GM19238 (cell line): Measurements from ENCODE around the gene SLC1A7.

Experiments
- DNase-seq: peaks from one replicate; pipeline ENCODE4 v3.0.0; 2011; ENCODE audit warnings: low spot score; ENCODE audit not compliant: insufficient read length

Gene SLC1A7

DNA sequence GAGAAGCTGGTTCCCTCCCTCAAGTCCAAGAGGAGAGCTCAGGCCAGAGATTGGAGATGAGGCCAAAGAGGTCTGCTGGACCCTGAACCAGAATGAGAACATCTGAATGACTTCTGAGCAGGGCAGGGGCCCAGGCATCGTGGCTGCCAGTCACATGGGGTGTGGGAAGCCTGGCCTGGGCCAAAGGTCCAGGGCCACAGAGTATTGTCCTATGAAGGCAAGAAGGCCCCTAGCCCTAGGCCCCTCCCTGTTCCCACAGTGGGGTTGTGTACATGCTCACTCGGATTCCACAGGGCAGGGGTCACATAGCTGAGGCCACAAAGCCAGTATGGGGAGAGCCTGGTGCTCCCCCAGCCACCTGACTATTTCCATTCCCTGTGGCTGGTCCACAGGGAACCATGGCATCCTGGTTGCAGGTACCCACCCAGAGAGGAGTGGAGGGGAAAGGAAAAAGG, 18.5 kb upstream of the SLC1A7 start:
- DNase-seq: no peak

DNA sequence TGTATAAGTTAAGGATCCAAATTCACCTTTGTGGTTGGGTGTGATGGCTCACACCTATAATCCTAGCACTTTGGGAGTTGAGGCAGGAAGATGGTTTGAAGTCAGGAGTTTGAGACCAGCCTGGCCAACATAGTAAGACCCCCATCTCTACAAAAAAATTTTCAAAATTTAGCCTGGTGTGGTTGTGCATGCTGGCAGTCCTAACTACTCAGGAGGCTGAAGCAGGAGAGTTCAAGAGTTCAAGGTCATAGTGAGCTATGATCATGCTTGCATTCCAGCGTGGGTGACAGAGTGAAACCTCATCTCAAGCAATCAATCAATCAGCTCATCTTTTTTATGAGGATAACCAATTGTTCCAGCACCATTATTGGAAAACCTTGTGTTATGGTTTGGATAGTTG, 16.5 kb upstream of the SLC1A7 start:
- DNase-seq: no peak

- no peak for DNase-seq
Observed at GRCh38 chr1:53156783-53157182, 14.3 kb upstream of the SLC1A7 start.

DNA sequence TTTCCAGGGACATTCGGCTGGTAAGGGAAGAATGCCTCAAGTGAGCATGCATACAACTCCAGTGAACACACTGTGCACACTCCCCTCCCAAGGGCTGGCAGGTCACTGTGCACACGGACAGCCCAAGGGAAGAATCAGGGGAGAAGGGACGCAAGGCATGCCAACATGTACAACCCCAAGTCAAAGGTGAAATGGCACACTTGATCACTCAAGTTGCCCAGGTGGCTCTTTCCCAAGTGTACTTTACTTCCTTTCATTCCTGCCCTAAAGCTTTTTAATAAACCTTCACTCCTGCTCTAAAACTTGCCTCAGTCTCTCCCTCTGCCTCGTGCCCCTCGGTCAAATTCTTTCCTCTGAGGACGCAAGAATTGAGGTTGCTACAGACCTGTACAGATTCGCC, 13.5 kb upstream of the SLC1A7 start:
- no peak for DNase-seq

DNA sequence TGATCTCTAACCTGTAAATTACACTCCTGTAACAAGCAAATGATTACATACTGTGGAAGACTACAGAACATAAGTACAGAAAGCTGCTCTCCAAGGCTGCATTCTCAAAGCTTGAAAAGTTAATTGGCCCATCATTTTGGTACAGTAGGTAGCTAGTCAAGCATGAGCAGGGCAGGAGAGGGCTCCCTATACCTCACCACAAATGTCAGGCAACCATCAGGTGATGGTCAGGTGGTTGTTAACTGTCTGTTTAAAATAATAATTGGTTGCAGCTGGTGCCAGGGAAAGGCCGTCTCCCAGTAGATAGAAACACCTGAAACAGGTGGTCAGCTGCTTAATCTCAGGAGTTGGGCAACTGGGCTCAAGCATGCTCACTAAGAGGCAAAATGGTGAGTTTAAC, 13.1 kb upstream of the SLC1A7 start:
- no peak for DNase-seq

- no peak for DNase-seq
Observed at GRCh38 chr1:53154859-53155438, 12.5 kb upstream of the SLC1A7 start.

GRCh38 chr1:53153752-53154151, 11.3 kb upstream of the SLC1A7 start:
- no peak for DNase-seq

GRCh38 chr1:53148123-53148522, 5.7 kb upstream of the SLC1A7 start:
- DNase-seq: no peak

GRCh38 chr1:53147174-53147573, 4.7 kb upstream of the SLC1A7 start:
- no peak for DNase-seq

DNA sequence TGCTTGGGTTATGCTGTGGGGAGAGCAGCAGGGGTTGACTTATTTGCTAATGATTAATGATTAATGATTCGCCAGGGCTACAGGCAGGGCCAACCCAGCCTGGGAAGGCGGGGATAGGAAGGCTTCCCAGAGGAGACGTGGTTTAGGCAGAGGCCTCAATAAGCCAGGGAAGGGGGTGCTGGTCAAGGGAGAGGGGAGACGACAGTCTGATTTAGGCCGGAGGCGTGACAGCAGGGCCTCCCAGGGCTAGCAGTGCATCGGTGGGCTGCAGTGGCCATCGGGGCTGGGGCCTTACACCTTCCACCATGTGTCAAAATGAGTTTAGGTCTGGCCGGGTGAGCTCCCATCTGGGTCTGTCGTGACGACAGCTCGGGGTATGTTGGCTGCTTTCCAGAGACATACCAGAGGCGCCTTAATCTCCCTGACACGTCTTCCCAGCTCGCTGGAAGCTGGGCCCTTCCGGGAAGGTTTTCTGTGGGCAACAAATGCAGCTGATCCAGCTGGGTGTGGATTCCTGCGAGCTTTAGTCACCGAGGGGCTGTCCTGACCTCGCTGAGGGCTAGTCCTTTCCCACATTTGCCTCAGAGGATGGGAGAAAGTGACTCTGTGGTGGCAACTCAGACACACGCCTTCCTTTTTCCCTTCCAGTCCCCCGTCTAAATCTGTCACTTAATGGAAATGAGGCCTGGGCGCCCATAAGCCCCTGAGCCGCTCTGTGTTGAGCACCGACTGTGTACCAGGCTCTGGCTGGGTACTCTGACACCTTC, 3.7 kb upstream of the SLC1A7 start:
- DNase-seq: no peak

GRCh38 chr1:53145619-53145941, 3.1 kb upstream of the SLC1A7 start:
- DNase-seq: no peak

DNA sequence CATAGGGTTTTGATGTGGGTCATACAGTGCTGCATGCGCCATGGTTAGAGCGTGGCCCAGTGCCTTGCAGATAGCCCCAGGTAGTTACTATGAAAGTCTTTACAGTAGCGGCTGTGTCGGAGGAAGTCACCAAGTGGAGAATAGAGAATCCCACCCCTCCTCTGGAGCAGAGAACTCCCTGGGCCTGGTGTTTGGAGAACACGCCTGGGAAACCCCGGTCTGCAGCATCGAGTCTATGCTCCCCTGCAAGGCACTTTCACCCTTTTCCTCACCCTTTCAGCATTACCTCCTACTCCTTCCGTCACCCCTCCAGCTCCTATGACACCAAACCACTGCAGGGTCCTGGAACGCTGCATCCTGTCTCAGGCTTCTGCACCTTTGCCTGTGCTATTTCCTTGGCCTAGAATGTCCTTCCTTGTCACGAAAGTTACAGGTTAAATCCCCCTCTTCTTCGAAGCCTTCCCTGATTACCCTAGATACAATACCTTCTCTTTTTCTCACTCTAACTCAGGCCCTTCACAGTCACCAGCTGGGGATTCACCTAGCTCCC, 2.7 kb upstream of the SLC1A7 start:
- DNase-seq: no peak

DNA sequence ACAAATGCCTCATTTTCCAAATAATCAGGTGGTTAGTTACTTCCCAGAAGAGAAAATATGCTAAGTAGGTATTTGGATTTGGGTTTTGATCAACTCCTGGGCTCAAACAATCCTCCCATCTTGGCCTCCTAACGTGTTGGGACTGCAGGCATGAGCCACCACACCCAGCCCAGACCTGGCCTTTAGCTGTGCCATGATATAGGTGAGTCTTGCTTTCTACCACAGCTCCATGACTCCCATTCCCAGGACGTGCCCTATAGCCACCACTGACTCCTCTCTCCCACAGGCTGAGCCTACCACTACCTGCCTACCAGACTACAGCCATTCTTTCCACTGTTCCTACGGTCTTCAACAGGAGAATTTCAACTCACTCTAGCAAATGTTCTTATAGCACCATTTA, 1.8 kb upstream of the SLC1A7 start:
- no peak for DNase-seq

DNA sequence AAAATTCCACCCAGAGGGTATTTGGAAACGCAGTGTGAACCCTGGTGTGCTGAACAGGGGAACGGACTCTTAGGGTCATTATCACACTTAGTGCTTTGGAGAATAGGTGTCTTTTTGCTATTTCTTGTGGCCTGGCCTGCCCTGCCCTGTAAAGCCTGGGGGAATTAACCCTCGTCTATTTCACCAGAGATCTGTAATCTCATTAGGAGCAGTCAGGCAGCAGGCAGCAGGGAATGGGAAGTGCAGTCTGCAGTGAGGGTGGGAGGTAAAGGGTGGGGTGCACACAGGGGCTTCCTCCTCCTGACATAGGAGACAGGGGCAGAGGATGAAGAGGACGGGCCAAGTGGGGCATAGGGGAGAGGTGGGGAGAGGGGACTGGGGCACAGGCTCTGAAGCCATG, 1.1 kb upstream of the SLC1A7 start:
- DNase-seq: no peak

DNA sequence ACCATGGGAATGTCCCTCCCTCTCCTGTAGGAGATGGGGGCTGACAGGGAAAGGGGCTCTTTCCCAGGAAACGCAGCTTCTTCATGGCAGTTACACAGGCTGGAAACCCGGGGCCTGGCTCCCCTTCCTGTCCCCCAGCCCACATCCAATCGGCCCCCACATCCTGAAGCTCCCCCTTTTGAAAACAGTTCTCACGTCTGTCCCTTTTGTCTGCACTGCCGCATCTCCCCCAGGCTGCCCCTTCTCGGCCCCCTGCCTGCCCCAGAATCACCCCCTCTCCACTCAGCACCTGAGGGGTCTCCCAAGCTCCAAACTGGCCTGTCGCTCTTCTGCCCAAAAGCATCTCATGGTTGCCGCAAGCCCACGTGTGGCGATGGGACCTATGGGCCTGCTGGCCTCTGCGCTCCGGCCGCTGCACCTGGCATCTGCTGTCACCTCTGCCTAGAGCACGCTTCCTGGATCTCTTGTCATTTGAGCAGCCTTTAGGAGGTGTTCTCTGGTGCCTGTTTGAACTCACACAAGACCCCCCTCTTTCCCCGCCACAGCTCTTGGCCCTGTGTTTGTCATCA, 867 bp downstream of the SLC1A7 start:
- no peak for DNase-seq

DNA sequence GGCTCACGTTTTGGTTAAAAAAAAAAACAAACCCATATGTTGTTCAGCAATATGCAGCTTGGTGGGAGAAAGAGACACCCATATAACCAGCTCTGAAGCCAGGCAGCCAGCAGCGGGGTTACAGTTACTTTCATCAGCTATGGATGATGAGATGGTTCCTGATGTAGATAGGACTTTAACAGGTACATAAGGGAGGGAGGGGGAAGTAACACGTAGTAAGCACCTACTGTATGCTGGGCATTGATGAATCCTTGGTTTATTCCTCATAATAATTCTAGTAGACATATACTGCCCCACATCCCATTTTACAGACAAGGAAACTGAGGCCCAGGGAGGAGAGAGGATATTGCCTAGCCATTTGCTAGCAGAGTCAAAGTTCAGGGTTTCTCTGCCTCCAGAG, 2.0 kb downstream of the SLC1A7 start:
- no peak for DNase-seq

DNA sequence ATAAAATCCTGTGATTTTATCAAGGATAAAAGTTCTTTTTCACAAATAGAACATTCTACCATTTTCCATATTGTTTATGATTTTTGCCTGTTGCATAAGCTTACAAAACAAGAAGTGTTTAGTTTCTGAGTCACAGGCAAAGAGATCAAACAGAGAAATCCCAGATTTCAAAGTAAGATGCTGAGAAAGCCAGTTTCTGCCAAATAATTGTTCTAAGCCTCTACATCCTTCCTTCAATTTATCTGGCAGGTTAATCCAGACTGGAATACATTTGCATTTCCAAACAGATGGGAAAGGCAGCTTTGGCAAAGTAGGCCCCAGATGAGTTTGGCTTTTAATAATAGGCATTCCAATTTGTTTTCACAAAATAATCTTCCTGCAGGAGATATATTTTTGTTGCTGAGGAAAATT, 2.5 kb downstream of the SLC1A7 start:
- DNase-seq: no peak

DNA sequence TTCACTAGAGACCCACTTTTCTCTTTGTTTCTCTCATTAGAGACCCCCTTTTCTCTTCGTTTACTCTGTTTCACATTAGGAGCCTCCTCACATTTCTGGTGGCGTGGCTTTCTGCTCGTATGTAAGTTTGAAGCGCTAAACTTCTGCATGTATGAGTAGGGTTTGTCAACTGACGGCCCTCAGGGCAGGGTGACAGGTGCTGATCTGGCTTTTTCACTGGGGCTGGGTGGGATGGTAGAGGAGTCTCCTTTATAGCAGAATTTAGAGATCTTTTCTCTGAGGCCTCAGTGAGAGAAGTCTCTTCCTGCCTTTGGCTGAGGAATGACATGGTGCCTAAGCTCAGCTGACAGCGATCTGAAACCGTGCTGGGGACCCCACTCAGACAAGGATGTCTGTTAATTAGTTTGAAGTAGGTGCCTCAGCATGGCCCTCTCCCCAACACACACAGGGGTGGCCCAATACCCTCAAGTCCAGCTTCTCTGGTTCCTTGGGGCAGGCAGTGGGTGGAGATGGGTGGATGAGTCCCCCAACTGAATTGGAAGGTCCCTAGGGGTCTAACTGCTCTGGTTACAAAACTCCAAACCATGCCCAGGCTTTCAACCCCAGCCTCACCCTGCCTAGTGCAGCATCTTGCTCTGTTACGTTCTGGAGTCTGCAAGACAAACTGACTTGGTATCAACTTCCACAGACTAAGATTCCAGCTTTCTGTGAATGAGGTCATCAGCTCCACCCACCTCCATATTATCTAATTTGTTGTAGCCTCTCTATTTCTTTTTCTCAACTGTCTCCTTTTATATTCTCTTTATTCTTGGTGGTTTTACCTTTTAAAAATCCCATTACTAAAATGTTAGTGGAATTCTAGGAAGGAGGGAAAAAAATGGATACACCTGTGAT, 3.2 kb downstream of the SLC1A7 start:
- no peak for DNase-seq

- no peak for DNase-seq
Observed at GRCh38 chr1:53137729-53138128, 4.7 kb downstream of the SLC1A7 start.

GRCh38 chr1:53135735-53136114, 6.7 kb downstream of the SLC1A7 start:
- DNase-seq: no peak

- no peak for DNase-seq
Observed at GRCh38 chr1:53134961-53135734, 7.3 kb downstream of the SLC1A7 start.
